NCI-H510A (cell line): ENCODE results near the gene KIR3DL1.
"Not testable (repeated sequence)": the region's sequence is repeated elsewhere in the genome, so short reads cannot be mapped to it uniquely, and the experiment has no call there.

Experiments used
- DNase-seq: peaks from one replicate; lab custom pipeline; 2025; lab: John Stamatoyannopoulos, UW

KIR3DL1 gene

DNA sequence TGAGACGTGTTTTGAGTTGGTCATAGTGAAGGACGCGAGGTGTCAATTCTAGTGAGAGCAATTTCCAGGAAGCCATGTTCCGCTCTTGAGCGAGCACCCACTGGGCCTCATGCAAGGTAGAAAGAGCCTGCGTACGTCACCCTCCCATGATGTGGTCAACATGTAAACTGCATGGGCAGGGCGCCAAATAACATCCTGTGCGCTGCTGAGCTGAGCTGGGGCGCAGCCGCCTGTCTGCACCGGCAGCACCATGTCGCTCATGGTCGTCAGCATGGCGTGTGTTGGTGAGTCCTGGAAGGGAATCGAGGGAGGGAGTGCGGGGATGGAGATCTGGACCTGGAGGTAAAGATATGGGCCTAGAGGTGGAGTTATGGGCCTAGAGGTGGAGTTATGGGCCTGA is at the start of gene KIR3DL1:
Gene KIR3DL1 (plus strand): TSS at position 218 of the 400 bp plus-strand sequence.
- not testable (repeated sequence) for DNase-seq

DNA sequence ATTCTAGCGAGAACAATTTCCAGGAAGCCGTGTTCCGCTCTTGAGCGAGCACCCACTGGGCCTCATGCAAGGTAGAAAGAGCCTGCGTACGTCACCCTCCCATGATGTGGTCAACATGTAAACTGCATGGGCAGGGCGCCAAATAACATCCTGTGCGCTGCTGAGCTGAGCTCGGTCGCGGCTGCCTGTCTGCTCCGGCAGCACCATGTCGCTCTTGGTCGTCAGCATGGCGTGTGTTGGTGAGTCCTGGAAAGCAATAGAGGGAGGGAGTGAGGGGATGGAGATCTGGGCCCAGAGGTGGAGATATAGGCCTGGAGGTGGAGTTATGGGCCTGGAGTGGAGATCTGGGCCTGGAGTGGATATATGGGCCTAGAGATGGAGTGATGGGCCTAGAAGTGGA is 46.6 kb upstream of the KIR3DL1 start, which contains the start of gene KIR2DL1:
Gene KIR2DL1 (plus strand): TSS at position 148 of the 400 bp plus-strand sequence. CDS start 58 bp downstream, at position 206.
- not testable (repeated sequence) for DNase-seq

DNA sequence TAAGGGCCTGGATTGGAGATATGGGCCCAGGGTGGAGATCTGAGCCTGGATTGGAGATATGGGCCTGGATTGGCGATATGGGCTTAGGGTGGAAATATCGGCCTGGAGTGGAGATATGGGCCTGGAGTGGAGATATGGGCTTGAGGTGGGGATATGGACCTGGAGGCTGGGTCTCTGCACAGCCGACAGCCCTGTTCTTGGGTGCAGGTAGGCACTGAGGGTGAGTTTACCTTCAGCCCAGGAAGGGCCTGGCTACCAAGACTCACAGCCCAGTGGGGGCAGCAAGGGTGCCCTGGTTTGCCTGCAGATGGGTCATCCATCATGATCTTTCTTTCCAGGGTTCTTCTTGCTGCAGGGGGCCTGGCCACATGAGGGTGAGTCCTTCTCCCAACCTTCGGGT is 45.8 kb upstream of the KIR3DL1 start:
- DNase-seq, result not testable (repeated sequence)

GRCh38 chr19:54771018-54771960 is 45.0 kb upstream of the KIR3DL1 start:
- not testable (repeated sequence) for DNase-seq

- DNase-seq, result not testable (repeated sequence)
These were observed 43.6 kb upstream of the KIR3DL1 start for GRCh38 chr19:54772666-54773065.

DNA sequence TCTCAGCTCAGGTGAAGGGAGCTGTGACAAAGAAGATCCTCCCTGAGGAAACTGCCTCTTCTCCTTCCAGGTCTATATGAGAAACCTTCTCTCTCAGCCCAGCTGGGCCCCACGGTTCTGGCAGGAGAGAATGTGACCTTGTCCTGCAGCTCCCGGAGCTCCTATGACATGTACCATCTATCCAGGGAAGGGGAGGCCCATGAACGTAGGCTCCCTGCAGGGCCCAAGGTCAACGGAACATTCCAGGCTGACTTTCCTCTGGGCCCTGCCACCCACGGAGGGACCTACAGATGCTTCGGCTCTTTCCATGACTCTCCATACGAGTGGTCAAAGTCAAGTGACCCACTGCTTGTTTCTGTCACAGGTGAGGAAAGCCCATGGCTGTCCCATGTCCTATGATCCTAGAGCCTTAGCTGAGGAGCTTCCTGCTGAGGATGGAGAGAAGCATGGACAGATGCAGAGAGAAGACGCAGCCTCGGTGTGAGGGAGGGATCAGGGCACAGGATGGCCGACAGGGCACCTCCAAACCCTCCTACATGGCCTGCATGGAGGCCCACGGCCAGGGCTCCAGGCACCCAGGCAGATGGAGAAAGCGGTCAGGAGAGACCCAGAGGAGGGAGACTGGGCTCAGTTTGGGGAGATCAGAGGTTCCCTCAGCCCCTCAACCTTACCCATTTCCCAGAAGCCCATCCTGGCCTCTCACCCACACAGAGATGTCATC is 41.0 kb upstream of the KIR3DL1 start:
- DNase-seq, result not testable (repeated sequence)

DNA sequence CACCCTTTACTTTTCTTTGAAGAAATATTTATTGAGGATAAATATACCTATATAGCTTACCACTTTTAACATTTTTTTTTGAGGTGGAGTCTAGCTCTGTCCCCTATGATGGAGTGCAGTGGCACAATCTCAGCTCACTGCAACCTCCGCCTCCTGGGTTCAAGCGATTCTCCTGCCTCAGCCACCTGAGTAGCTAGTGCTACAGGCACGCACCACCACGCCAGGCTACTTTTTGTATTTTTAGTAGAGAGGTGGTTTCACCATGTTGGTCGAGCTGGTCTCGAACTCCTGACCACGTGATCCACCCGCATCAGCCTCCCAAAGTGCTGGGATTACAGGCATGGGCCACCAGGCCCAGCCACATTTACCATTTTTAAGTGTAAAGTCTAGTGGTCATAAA is 40.4 kb upstream of the KIR3DL1 start:
- DNase-seq, result not testable (repeated sequence)

GRCh38 chr19:54777851-54778250 is 38.4 kb upstream of the KIR3DL1 start:
- not testable (repeated sequence) for DNase-seq

- DNase-seq, result not testable (repeated sequence)
These were observed 37.4 kb upstream of the KIR3DL1 start for GRCh38 chr19:54778896-54779295.

GRCh38 chr19:54782916-54783315 is 33.4 kb upstream of the KIR3DL1 start:
- not testable (repeated sequence) for DNase-seq

DNA sequence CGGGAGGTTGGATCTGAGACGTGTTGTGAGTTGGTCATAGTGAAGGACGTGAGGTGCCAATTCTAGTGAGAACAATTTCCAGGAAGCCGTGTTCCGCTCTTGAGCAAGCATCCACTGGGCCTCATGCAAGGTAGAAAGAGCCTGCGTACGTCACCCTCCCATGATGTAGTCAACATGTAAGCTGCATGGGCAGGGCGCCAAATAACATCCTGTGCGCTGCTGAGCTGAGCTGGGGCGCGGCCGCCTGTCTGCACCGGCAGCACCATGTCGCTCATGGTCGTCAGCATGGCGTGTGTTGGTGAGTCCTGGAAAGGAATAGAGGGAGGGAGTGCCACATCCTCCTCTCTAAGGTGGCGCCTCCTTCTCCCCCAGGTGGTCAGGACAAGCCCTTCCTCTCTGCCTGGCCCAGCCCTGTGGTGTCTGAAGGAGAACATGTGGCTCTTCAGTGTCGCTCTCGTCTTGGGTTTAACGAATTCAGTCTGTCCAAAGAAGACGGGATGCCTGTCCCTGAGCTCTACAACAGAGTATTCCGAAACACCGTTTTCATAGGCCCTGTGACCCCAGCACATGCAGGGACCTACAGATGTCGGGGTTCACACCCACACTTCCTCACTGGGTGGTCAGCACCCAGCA is 30.1 kb upstream of the KIR3DL1 start:
- DNase-seq, result not testable (repeated sequence)

- not testable (repeated sequence) for DNase-seq
These were observed 28.1 kb upstream of the KIR3DL1 start for GRCh38 chr19:54788154-54788553.

DNA sequence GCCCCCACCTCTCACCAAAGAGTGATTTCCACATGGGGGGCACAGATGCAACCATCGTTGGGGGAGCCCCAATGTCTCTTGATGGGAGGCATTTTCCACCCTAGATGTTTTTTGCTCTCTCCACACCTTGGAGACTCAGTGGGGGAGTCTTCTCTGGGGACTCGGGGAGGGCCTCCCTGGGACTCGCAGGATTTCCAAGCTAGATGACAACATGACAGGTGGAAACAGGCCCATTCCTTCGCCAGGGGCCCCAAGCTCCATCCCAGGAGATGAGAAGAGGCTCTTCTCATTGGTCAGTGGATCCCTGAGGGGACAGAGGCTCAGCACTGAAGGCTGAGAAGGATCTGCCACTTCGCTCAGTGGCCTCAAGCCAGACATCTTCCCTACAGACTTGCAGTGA is 25.6 kb upstream of the KIR3DL1 start:
- DNase-seq, result no peak

GRCh38 chr19:54791476-54791875 is 24.8 kb upstream of the KIR3DL1 start:
- no peak for DNase-seq

DNA sequence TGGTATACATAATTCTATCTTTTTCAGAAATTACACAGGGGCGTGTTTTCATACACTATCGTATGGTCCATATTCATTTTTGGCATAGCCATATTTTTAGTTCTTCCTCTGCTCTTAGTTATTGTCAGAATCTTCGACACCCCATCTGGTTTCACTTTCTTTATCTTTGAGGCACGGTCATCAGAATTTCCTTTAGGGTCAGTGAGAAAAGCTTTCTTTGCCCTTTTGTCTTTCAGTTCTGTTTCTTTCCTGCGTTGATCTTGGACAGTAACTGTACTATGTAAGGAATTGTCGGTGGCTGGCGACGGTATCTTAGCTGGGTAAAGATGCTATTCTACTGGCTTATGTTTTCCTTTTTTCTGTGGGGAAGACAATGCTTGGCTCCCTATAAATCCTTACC is 23.5 kb upstream of the KIR3DL1 start:
- DNase-seq, result no peak

GRCh38 chr19:54795758-54796157 is 20.5 kb upstream of the KIR3DL1 start:
- no peak for DNase-seq

- DNase-seq, result no peak
These were observed 12.9 kb upstream of the KIR3DL1 start, which contains the start of gene KIR2DL4 for GRCh38 chr19:54803410-54803809. Gene KIR2DL4 (plus strand): TSS chr19:54803610. CDS start chr19:54803652, 42 bp downstream.

DNA sequence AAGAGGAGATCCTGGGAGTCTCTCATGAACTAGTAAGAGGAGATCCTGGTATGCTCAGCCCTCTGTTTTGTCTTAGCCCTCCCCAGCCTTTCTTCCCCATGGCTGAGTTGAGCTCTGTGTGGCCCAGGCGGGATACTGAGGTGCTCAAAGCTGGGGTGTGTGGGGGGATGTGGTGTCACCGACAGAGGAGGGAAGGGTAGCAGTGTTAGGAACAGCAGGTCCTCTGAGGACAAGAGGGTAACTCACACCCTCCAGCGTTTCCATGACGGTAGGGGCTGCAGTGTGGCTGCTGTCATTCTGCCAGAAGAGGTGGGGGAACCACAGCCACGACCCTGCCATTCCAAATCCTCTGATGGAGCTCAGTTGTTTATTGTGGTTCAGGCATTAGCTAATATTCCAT is 12.2 kb upstream of the KIR3DL1 start:
- no peak for DNase-seq

- DNase-seq, result no peak
These were observed 11.7 kb upstream of the KIR3DL1 start for GRCh38 chr19:54804571-54804970.

DNA sequence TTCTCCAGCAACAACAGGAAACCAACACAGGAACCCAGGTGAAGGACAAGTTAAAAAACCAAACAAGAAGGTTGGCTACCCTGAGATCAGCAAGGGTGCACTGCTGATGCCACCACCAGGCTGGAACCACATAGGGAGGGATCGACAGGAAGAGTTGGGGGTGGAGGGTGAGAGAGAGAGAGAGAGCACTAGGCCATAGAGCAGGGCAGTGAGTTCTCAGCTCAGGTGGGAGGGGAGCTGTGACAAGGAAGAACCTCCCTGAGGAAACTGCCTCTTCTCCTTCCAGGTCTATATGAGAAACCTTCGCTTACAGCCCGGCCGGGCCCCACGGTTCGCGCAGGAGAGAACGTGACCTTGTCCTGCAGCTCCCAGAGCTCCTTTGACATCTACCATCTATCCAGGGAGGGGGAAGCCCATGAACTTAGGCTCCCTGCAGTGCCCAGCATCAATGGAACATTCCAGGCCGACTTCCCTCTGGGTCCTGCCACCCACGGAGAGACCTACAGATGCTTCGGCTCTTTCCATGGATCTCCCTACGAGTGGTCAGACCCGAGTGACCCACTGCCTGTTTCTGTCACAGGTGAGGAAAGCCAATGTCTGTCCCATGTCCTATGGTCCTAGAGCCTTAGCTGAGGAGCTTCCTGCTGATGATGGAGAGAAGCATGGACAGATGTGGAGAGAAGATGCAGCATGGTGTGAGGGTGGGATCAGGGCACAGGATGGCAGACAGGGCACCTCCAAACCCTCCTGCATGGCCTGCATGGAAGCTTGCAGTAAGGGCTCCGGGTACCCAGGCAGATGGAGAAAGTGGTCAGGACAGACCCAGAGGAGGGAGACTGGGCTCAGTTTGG is 10.4 kb upstream of the KIR3DL1 start:
- no peak for DNase-seq

DNA sequence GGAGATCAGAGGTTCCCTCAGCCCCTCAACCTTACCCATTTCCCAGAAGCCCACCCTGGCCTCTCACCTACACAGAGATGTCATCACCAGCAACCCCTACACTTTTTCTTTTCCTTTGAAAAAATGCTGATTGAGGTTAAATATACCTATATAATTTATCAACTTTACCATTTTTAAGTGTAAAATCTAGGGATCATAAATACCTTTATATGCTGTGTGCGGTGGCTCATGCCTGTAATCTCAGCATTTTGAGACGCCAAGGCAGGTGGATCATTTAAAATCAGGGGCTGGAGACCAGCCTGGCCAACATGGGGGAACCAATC is 9.8 kb upstream of the KIR3DL1 start:
- no peak for DNase-seq
